ENCODE measurements around the gene NEK10.

DNA sequence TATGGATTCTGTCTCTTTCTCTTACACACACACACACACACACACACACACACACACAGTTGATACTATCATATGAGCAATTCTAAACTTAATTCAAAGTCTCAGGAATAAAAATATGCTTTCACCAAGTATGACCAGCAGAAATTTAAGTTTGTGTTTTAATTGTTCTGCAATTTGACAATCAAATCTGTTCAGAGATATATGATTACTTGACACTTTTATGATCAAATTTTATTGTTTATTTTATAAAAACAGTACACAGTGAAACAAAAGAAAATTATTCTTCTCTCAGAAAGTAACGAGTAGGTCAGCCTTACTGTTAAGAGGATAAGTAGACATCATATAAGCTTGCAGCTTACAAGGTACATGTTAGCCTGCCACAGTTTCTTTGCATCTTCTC, 114.3 kb downstream of the NEK10 start:
- no peak for TF ChIP-seq POLR2G (IDR thresholded peaks at IDR 0.05; ENCODE audit: low read depth, low read length)
- no peak for TF ChIP-seq NR2F6 (CRISPR knock-in tag; IDR thresholded peaks at IDR 0.05)
- no peak for TF ChIP-seq KLF16 (IDR thresholded peaks at IDR 0.05)
- no peak for TF ChIP-seq EHMT2 (IDR thresholded peaks at IDR 0.05)
